Activated CD4-positive, alpha-beta T cell treated with anti-CD3 and anti-CD28 coated beads for 36 hours (primary cell): ENCODE data around the gene TTC7B. TPM values are rescaled to one million over a fixed set of nuclear protein-coding genes. Genes with fewer than 3 reads are reported as not detected.

ENCODE experiments used
- ATAC-seq: fragments of 200-7000 bp; cut with Tn5 transposase; one replicate; pipeline ENCODE4 v1.10.0; 2021; ENCODE audit warnings: mild to moderate bottlenecking, moderate library complexity
- CTCF ChIA-PET: fragments of 350-600 bp; sonication (Branson Sonifier 250); formaldehyde crosslinking; loops from one replicate; lab custom pipeline; 2021; ENCODE audit warnings: antibody characterized with exemption; lab: Charles Lee
- POLR2A ChIA-PET: fragments of 350-600 bp; sonication (Branson Sonifier 250); formaldehyde crosslinking; loops from one replicate; lab custom pipeline; 2021; ENCODE audit warnings: antibody characterized with exemption, inconsistent platforms; lab: Charles Lee
- DNase-seq: peaks from one replicate; pipeline ENCODE4 v3.0.0-alpha.2; 2020
- H3K27ac Mint-ChIP-seq: one replicate; pipeline ENCODE4 v1.8.0; 2021; ENCODE audit warnings: mixed read lengths
- H3K27me3 Mint-ChIP-seq: one replicate; pipeline ENCODE4 v1.8.0; 2021; ENCODE audit warnings: mixed read lengths
- H3K36me3 Mint-ChIP-seq: one replicate; pipeline ENCODE4 v1.8.0; 2021; ENCODE audit warnings: low read depth, mixed read lengths
- H3K4me1 Mint-ChIP-seq: one replicate; pipeline ENCODE4 v1.8.0; 2021; ENCODE audit warnings: mixed read lengths
- H3K4me3 Mint-ChIP-seq: one replicate; pipeline ENCODE4 v1.8.0; 2021; ENCODE audit warnings: mild to moderate bottlenecking, moderate library complexity, mixed read lengths
- H3K9me3 Mint-ChIP-seq: one replicate; pipeline ENCODE4 v1.8.0; 2021; ENCODE audit warnings: low read depth, mixed read lengths
- intact Hi-C, 2 experiments: fragments of 100-400 bp; cut with DNase I in 1 of 2; cut with micrococcal nuclease in 1 of 2; formaldehyde crosslinking; loops; one replicate each; pipeline versions ENCODE4 v1.14.2 to v1.15.1; 2022 to 2024; cut with DNase I, micrococcal nuclease
- total RNA-seq, 2 experiments: library from RNA; stranded (reverse); gene quantifications; one replicate each; pipeline ENCODE4 v1.2.3, GENCODE V29; 2021

TTC7B gene
- total RNA-seq, 2 experiments from 2014 or later: 5.8 to 8.2 TPM

- ChIA-PET POLR2A (no interaction called here), CTCF (interaction anchor here (0.6 to 1.7 kb wide), 3 partner anchors 18 to 197 kb away, joined by 3 to 4 read pairs (median 3); no protein-coding TSS in a partner anchor)
- H3K9me3 Mint-ChIP-seq: no peaks in the 10 kb centered on the region
Measured at GRCh38 chr14:90499908-90500664, 316.1 kb downstream of the TTC7B start.

GRCh38 chr14:90499121-90499520 is 317.1 kb downstream of the TTC7B start:
- no peaks in the 10 kb centered on the region for H3K9me3 Mint-ChIP-seq
- H3K4me1 Mint-ChIP-seq: peaks cover 4% of the 10 kb centered on the region
- CTCF ChIA-PET: no interaction called here
- no peak overlapping the region for H3K27ac Mint-ChIP-seq
- DNase-seq (no peak), ATAC-seq (no peak)
- H3K4me3 Mint-ChIP-seq: no peak overlapping the region
- H3K27me3 Mint-ChIP-seq: peaks cover 15% of the 10 kb centered on the region
- POLR2A ChIA-PET: no interaction called here
- intact Hi-C loops: no loop called here
- no peaks in the 10 kb centered on the region for H3K36me3 Mint-ChIP-seq

More at GRCh38 chr14:90499908-90500664, 316.1 kb downstream of the TTC7B start:
- Mint-ChIP-seq H3K4me1 (peaks cover 4% of the 10 kb centered on the region), H3K27me3 (peaks cover 15% of the 10 kb centered on the region), H3K4me3 (no peak overlapping the region), H3K27ac (no peak overlapping the region), H3K36me3 (no peaks in the 10 kb centered on the region)
- intact Hi-C loops: no loop called here
- DNase-seq: no peak
- no peak for ATAC-seq

DNA sequence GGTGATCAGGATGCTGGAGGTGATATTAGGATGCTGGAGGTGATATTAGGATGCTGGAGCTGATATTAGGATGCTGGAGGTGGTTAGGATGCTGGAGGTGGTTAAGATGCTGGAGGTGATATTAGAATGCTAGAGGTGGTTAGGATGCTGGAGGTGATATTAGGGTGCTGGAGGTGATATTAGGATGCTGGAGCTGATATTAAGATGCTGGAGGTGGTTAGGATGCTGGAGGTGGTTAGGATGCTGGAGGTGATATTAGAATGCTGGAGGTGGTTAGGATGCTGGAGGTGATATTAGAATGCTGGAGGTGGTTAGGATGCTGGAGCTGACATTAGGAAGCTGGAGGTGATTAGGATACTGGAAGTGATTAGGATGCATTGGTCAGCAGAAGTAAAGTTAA is 318.0 kb downstream of the TTC7B start:
- no peak overlapping the region for H3K27ac Mint-ChIP-seq
- ATAC-seq: no peak
- intact Hi-C loops: no loop called here

GRCh38 chr14:90496379-90496778 is 319.9 kb downstream of the TTC7B start:
- no peak overlapping the region for H3K27ac Mint-ChIP-seq
- H3K9me3 Mint-ChIP-seq: peaks cover 2% of the 10 kb centered on the region
- peaks cover 4% of the 10 kb centered on the region for H3K4me1 Mint-ChIP-seq
- CTCF ChIA-PET: no interaction called here
- H3K36me3 Mint-ChIP-seq: no peaks in the 10 kb centered on the region
- ATAC-seq (no peak), DNase-seq (no peak)
- peaks cover 8% of the 10 kb centered on the region for H3K27me3 Mint-ChIP-seq
- no peak overlapping the region for H3K4me3 Mint-ChIP-seq
- POLR2A ChIA-PET: no interaction called here
- intact Hi-C loops: no loop called here

More for the DNA sequence above, 318.0 kb downstream of the TTC7B start:
- no peaks in the 10 kb centered on the region for H3K36me3 Mint-ChIP-seq
- CTCF ChIA-PET: no interaction called here
- no peak for DNase-seq
- POLR2A ChIA-PET: no interaction called here
- peaks cover 1% of the 10 kb centered on the region for H3K9me3 Mint-ChIP-seq
- peaks cover 15% of the 10 kb centered on the region for H3K27me3 Mint-ChIP-seq
- peaks cover 4% of the 10 kb centered on the region for H3K4me1 Mint-ChIP-seq
- no peak overlapping the region for H3K4me3 Mint-ChIP-seq

DNA sequence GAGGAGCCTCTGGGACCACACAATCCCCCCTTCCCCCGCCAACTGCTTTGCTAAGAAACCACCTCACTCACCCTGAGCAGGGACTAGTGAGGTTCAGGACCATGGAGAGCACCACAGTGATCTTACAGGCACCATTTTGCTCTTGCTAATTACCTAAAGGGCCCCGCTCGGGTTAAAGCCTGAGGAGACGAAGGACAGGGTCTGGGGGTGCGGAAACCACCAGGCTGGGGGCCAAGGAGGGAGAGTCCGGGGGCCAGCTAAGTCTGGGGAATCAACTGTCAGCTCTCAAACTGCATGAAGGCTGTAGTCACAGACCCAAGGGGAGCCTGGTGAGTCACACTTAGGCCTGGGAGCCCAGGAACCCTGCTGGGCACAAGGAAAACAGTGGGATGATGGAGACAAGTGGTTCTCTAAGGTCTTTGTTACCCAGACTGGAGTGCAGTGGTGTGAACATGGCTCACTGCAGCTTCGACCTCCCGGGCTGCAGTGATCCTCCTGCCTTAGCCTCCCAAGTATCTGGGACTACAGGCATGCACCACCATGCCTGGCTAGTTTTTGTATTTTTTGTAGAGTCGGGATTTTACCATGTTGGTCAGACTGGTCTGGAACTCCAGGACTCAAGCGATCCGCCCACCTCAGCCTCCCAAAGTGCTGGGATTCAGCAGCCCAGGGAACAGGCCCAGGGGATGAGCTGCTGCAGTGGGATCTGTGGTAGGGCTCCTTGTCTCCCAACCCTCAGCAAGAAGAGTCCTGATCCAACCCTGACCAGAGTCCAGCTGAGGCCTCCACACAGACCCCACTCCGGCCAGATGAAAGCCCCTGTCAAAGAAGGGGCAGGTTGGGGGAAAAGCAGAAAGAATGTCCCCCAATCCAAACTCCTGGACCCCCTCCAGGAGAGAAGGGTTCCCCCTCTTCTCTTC is 320.6 kb downstream of the TTC7B start:
- peak; percentile 66 for DNase-seq
- no peaks in the 10 kb centered on the region for H3K36me3 Mint-ChIP-seq
- ChIA-PET CTCF (interaction anchor here (0.6 to 0.7 kb wide), 2 partner anchors 167 to 207 kb away, joined by 3 read pairs; no protein-coding TSS in a partner anchor), POLR2A (interaction anchor here (0.7 kb wide), 1 partner anchor 112 kb away, joined by 3 read pairs; no protein-coding TSS in a partner anchor)
- peaks cover 8% of the 10 kb centered on the region for H3K27me3 Mint-ChIP-seq
- ATAC-seq: no peak
- no peak overlapping the region for H3K27ac Mint-ChIP-seq
- intact Hi-C loops: no loop called here
- no peak overlapping the region for H3K4me3 Mint-ChIP-seq
- peaks cover 2% of the 10 kb centered on the region for H3K9me3 Mint-ChIP-seq
- peaks cover 3% of the 10 kb centered on the region for H3K4me1 Mint-ChIP-seq

- no peak overlapping the region for H3K27ac Mint-ChIP-seq
- intact Hi-C loops: no loop called here
- CTCF ChIA-PET: no interaction called here
Measured at GRCh38 chr14:90491911-90492531, 324.2 kb downstream of the TTC7B start.

DNA sequence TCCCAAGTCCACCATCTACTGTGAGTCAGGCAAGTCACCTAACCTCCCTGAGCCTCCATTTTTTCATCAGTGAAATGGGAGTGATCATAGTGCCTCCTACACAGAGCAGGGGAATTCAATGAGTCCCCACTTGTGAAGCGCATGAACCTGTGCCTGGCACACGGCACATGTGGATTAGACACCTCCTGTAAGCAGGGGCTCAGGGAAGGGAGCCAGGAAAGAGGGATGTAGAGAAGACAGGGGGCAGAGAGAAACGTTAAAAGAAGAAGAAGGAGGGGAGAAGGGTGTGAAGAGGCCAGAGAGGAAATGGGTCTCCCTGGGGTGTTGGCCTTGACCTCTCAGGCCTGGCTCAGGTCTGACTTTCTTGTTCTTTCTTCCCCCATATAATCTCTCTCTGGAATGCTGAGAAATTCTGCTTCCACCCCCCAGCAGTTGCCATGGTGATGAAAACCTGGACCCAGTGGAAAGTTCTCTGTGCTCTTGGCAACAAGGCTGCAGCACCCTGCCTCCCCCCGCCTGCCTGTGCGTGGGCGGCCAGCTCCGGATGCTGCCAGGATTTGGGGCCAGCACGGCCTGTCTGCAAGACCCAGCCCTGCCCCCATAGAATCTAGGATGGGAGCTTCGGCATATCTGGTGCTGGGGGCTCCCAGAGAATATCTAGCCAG is 324.9 kb downstream of the TTC7B start:
- no peaks in the 10 kb centered on the region for H3K4me1 Mint-ChIP-seq
- H3K9me3 Mint-ChIP-seq: peaks cover 2% of the 10 kb centered on the region
- DNase-seq (no peak), ATAC-seq (no peak)
- POLR2A ChIA-PET: no interaction called here
- H3K36me3 Mint-ChIP-seq: no peaks in the 10 kb centered on the region
- intact Hi-C loops: no loop called here
- H3K27ac Mint-ChIP-seq: no peak overlapping the region
- no peaks in the 10 kb centered on the region for H3K27me3 Mint-ChIP-seq
- CTCF ChIA-PET: no interaction called here
- H3K4me3 Mint-ChIP-seq: no peak overlapping the region

More at GRCh38 chr14:90491911-90492531, 324.2 kb downstream of the TTC7B start:
- Mint-ChIP-seq H3K4me1 (no peaks in the 10 kb centered on the region), H3K9me3 (peaks cover 2% of the 10 kb centered on the region), H3K27me3 (no peaks in the 10 kb centered on the region), H3K4me3 (no peak overlapping the region), H3K36me3 (no peaks in the 10 kb centered on the region)
- POLR2A ChIA-PET: interaction anchor here (0.7 kb wide), 1 partner anchor 19 kb away, joined by 5 read pairs; no protein-coding TSS in a partner anchor
- ATAC-seq (no peak), DNase-seq (no peak)

GRCh38 chr14:90490720-90491050 is 325.5 kb downstream of the TTC7B start:
- POLR2A ChIA-PET: no interaction called here
- intact Hi-C loops: no loop called here
- no peak overlapping the region for H3K27ac Mint-ChIP-seq
- peaks cover 2% of the 10 kb centered on the region for H3K9me3 Mint-ChIP-seq
- CTCF ChIA-PET: no interaction called here
- no peak for ATAC-seq
- no peaks in the 10 kb centered on the region for H3K4me1 Mint-ChIP-seq
- no peaks in the 10 kb centered on the region for H3K36me3 Mint-ChIP-seq
- no peaks in the 10 kb centered on the region for H3K27me3 Mint-ChIP-seq
- DNase-seq: no peak
- no peak overlapping the region for H3K4me3 Mint-ChIP-seq

DNA sequence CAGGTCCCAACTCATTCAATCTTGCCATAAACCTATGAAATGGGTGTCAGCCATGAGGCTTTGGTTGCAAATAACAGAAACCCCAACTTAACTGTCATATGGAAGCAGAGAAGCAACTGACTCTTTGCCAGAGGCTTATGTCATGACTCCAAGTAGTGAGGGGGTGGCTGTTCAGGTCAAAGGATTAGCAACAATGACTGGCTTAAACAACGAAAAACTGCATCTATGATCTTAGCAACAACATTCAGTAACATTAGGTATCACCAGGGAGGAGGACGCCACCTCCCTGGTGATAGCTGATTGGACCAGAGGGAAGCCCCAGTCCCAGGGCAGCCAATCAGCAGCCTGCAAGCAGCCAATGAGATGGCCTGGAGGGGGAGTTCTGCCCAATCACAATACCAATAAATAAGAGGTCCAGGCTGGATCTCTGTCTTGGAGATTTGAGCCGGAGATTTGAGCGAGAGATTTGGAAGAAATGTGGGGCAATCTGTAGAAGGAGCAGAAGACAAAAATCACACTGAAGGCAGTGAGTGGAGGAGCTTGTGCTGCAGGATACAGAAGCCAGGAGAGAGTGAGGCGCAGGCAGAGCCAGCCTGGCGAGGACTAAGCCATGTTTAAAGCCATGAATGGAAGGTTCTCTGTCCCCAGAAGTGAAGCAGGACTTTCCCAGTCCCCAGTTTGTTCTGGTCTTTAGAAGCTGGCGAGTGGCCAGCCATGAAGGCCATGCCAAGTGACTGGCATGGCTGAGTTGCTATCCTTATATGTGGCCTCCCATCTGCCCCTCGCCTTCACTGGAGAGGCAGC is 326.1 kb downstream of the TTC7B start:
- ChIA-PET POLR2A (no interaction called here), CTCF (no interaction called here)
- peaks cover 2% of the 10 kb centered on the region for H3K9me3 Mint-ChIP-seq
- H3K27me3 Mint-ChIP-seq: no peaks in the 10 kb centered on the region
- DNase-seq (no peak), ATAC-seq (no peak)
- H3K4me1 Mint-ChIP-seq: no peaks in the 10 kb centered on the region
- intact Hi-C loops: no loop called here
- no peak overlapping the region for H3K4me3 Mint-ChIP-seq
- H3K36me3 Mint-ChIP-seq: no peaks in the 10 kb centered on the region
- no peak overlapping the region for H3K27ac Mint-ChIP-seq

DNA sequence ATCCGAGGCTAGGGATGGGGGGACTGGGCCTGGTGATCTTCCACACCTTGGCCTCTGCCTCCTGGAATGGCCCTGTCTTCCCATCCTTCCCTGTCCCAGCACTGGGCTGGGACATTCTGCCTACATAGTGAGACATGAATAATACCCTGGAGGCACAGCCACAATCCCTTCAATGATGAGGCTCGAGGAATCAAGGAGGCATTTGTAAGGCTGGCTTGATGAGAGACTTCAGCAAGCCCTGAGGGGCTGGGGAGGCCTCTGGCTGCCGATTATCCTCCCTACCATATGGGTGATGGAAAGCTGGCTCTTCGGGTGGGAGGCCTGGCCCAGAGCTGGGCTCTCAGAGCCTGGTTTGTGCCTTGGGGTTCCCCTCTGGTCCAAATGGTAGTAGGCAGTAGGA is 326.9 kb downstream of the TTC7B start:
- intact Hi-C loops: no loop called here
- CTCF ChIA-PET: no interaction called here
- Mint-ChIP-seq H3K27ac (no peak overlapping the region), H3K36me3 (no peaks in the 10 kb centered on the region), H3K27me3 (peaks cover 1% of the 10 kb centered on the region), H3K4me1 (peaks cover 2% of the 10 kb centered on the region), H3K9me3 (peaks cover 2% of the 10 kb centered on the region), H3K4me3 (no peak overlapping the region)
- no peak for DNase-seq
- POLR2A ChIA-PET: no interaction called here
- ATAC-seq: no peak
